GM18517 (cell line): ENCODE results near the gene RAB10.
"Not testable (repeated sequence)": the region's sequence is repeated elsewhere in the genome, so short reads cannot be mapped to it uniquely, and the experiment has no call there.

ENCODE experiments used
- ATAC-seq: cut with Tn5 transposase; IDR thresholded peaks from one replicate; pipeline ENCODE4 v1.9.1; 2021; ENCODE audit warnings: mild to moderate bottlenecking, moderate library complexity; ENCODE audit not compliant: unreplicated experiment

Gene RAB10

GRCh38 chr2:26086779-26087178 lies 52.9 kb downstream of the RAB10 start:
- ATAC-seq, result no peak

- ATAC-seq, result no peak
Observed at GRCh38 chr2:26088038-26088643, 54.3 kb downstream of the RAB10 start.

DNA sequence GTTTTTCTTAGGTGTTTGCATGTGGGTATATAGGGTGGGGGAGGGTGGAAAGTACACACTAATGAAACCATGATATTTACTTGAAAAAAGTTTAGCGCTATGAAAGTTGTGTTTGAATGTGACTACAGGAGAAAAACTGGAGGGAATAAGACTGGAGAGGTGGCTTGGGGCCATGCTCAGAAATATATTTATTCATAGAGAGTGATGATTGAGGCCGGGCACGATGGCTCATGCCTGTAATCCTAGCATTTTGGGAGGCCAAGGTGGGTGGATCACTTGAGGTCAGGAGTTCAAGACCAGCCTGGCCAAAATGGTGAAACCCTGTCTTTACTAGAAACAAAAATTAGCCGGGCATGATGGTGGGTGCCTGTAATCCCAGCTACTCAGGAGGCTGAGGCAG lies 55.0 kb downstream of the RAB10 start:
- ATAC-seq, result not testable (repeated sequence)

GRCh38 chr2:26089337-26089736 lies 55.5 kb downstream of the RAB10 start:
- no peak for ATAC-seq

DNA sequence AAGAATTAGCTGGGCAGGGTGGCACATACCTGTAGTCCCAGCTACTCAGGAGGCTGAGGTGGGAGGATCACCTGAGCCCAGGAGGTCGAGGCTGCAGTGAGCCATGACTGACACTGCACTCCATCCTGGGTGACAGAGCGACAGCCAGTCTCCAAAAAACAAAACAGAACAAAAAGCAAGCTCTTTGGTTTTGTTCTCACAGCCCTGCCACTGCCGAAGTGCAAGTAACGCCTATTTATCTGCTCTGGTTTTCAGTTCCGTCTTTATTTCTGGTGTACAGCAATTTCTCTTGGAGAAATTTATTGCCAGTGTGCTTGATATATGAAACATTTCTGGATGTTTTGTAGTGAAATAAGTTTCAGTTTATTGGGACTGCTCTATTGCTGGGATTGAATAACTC lies 61.9 kb downstream of the RAB10 start:
- no peak for ATAC-seq

- no peak for ATAC-seq
Observed at GRCh38 chr2:26099933-26100332, 66.0 kb downstream of the RAB10 start.

DNA sequence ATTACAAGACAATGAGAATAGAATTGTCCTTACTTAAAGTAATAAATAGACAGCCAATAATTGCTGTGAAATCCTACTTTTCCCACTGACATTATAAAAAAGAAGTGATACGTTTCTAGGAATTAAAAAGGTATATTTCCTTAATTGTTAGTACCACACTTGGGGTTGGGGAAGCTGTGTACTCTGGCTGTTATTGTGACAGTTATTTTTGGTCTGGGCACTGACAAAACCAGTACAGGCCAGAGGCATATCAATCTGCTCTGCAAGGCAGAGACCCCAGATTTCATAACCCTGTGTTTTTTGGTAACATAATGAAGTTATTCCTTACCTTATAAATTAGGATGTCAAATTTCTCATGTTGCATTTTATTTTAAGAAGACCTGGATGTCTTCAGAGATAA lies 66.5 kb downstream of the RAB10 start:
- no peak for ATAC-seq

DNA sequence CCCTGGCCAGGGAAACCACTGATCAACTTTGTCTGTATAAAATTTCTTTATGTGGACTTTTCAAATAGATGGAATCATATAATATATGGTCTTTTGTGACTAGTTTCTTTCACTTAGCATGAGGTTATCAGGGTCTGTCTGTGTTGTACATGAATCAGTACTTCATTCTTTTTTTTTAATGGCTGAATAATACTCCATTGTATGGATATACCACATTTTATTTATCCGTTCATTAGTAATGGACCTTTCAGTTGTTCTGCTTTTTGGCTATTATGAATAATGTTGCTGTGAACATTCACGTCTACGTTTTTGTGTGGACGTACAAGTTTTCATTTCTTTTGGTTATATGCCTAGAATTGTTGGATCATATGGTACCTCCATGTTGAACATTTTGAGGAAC lies 69.9 kb downstream of the RAB10 start:
- ATAC-seq, result no peak

- ATAC-seq, result not testable (repeated sequence)
Observed at GRCh38 chr2:26108701-26109100, 74.8 kb downstream of the RAB10 start.

DNA sequence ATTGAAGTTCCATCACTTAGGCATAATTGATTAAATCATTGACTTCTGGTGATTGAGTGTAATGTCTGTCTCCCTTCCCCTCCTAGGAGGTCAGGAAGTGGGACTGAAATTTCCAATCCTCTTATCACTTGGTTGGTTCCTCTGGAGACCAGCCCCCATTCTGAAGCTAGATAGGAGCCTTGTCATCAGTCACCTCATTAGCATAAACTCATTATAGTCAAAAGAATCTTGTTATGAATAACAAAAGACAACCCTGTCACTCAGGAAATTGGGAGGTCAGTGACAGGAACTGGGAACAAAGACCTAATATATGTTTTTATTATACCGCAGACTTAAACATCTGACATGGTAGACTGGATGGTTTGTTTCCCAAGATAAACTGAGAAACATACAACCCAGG lies 78.3 kb downstream of the RAB10 start:
- ATAC-seq, result no peak

GRCh38 chr2:26114151-26114550 lies 80.3 kb downstream of the RAB10 start:
- ATAC-seq, result no peak

GRCh38 chr2:26118682-26119081 lies 84.8 kb downstream of the RAB10 start:
- ATAC-seq, result no peak

DNA sequence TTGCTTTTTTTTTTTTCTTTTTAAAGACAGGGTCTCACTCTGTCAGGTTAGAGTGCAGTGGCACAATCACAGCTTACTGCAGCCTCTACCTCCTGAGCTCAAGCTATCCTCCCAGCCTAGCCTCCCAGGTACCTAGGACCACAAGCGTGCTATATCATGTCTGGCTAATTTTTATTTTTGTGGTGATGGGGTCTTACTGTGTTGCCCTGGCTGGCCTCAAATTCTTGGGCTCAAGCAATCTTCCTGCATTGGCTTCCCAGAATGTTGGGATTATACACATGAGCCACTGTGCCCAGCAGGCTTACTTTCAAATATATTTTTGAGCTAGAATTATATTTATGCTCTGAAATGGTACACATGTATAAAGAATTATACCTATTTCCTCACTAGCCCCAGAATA lies 85.6 kb downstream of the RAB10 start:
- no peak for ATAC-seq

DNA sequence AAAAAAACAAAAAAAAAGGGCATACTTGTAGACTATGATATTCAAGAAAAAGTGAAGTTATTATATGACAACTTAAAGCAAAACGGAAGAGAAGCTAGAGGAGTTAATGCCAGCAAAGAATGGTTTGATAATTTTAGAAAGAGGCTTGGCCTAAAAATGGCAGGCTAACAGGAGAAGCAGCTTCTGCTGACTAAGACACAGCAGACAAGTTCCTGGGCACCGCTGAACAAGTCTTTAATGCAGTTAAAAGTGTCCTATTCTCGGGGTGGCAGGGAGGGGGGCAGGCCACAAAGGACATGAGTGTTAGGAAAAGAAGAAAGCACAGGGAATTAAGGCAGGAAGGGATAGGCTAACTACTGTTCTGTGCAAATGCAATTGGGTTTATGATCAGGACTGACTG lies 88.7 kb downstream of the RAB10 start:
- ATAC-seq, result no peak

GRCh38 chr2:26123426-26123825 lies 89.5 kb downstream of the RAB10 start:
- ATAC-seq, result no peak

DNA sequence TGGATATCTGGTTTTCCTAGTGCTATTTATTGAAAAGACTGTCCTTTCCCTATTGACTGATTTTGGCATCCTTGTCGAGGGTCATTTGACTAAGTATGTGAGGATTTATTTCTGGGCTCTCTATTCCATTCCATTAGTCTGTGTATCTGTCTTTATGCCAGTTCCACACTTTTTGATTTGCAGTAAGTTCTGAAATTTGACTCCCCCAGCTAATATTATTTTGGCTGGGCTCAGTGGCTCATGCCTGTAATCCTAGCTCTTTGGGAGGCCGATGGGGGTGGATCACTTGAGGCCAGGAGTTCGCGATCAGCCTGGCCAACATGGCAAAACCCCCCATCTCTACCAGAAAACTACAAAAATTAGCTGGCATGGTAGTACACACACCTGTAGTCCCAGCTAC lies 92.2 kb downstream of the RAB10 start:
- no peak for ATAC-seq

DNA sequence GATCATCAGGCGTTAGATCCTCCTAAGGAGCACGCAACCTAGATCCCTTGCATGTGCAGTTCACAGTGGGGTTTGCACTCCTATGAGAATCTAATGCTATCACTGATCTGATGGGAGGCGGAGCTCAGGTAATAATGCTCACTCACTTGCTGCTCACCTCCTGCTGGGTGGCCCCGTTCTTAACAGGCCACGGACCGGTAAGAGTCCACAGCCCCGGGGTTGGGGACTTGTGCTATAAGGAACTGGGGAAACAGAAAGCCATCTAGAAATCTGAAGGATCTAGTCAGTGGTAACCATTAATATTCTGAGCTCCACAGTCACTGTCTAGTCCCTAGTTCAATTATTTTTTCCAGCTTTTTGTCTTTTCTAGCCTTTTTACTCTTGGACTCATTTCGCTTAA lies 94.3 kb downstream of the RAB10 start:
- ATAC-seq, result no peak

GRCh38 chr2:26130763-26131162 lies 96.9 kb downstream of the RAB10 start:
- ATAC-seq, result no peak

GRCh38 chr2:26136451-26136850 lies 102.6 kb downstream of the RAB10 start:
- no peak for ATAC-seq

DNA sequence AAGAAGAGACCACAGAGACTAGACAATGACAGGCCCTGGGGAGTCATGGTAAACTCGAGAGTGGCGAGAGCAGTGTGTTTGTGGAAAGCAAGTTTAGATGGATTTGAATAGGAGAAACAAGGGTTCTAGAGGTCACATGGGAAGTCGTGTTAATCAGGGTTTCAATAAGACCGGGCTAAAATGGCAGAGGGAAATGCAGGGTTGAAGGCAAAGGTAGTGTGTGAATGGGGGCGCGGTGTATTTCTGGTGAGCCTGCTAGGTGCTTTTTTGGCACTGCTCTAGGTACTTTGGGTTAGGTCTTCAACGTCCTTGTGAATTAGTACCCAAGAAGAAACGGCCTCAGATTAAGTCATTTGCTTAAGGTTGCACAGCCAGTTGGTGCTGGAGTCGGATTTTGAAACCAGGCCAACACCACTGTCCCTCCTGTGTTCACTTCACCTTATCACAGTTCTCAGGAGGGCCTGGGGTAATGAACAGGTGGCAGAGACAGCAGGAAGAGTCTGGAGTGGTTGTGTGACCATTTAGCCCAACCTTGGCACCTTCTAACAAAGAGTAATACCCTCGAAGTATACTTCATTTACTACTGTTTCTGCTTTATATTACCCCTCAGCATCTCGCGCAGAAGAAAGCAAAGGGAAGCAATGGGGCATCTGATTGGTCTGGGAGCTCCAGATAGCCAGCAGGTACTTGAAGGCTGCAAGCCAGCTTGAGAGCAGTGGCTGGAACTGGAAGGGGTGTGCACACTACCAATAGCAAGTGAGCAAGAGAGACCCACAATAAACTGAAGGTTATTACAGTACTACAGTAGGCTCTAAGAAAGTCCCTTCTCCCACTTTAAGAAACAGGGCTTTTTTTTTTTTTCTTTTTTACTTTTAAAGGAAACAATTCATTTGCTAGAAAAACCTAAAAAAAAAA lies 105.6 kb downstream of the RAB10 start:
- no peak for ATAC-seq

DNA sequence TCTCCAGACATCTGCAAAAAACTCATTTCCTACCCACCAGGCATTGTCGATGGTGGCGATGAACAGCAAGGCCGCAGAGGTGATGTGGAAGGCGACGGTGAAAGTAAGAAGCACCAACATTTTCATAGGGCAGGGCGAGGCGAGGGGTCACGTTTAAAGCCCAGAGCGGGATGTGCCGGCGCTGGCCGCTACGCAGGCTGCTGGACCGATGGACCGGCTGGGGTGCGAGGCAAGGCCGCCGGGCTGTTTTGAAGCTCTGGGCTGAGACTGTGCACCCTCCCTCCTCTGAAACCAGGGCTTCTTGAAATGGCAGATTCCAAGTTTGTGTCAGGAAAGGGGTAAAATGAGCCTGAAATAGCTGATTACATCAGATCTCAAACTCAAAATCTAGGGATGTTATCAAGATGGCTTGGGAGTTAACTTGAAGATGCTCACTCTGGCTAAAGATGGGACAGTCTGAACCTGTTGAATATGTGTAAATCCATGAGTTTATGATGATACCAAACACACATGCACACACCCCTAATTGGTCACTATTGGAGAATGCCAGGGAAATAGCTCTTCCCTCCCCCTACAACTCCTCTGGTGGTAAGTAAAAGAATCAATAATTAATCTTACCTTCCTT lies 107.4 kb downstream of the RAB10 start:
- no peak for ATAC-seq

GRCh38 chr2:26144031-26144430 lies 110.1 kb downstream of the RAB10 start:
- ATAC-seq, result no peak
